Choroid plexus epithelial cell (primary cell): ENCODE measurements around the gene ANKUB1.
A peak's percentile ranks its signal among the peaks of the same experiment; 100 is the strongest.

Experiments
- DNase-seq: peaks from one replicate; pipeline ENCODE4 v3.0.0-alpha.2; 2010; ENCODE audit warnings: low read depth
- H3K4me3 ChIP-seq: 2 replicates; pipeline ENCODE4 v1.5.1; 2011; ENCODE audit warnings: low read depth, mild to moderate bottlenecking, control low read depth, low read length, moderate library complexity
- TF ChIP-seq, protein P1 (sequence below): conservative IDR thresholded peaks from 2 replicates; pipeline ENCODE4 v1.5.1; 2011; ENCODE audit warnings: low read depth, mild to moderate bottlenecking, control low read depth, inconsistent platforms, low read length, moderate library complexity

ANKUB1 gene

GRCh38 chr3:149751551-149751950, 40.8 kb downstream of the ANKUB1 start:
- DNase-seq = no peak
- TF ChIP-seq, protein P1, sequence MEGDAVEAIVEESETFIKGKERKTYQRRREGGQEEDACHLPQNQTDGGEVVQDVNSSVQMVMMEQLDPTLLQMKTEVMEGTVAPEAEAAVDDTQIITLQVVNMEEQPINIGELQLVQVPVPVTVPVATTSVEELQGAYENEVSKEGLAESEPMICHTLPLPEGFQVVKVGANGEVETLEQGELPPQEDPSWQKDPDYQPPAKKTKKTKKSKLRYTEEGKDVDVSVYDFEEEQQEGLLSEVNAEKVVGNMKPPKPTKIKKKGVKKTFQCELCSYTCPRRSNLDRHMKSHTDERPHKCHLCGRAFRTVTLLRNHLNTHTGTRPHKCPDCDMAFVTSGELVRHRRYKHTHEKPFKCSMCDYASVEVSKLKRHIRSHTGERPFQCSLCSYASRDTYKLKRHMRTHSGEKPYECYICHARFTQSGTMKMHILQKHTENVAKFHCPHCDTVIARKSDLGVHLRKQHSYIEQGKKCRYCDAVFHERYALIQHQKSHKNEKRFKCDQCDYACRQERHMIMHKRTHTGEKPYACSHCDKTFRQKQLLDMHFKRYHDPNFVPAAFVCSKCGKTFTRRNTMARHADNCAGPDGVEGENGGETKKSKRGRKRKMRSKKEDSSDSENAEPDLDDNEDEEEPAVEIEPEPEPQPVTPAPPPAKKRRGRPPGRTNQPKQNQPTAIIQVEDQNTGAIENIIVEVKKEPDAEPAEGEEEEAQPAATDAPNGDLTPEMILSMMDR = no peak
- peak overlapping the region; percentile 98 for H3K4me3 ChIP-seq

DNA sequence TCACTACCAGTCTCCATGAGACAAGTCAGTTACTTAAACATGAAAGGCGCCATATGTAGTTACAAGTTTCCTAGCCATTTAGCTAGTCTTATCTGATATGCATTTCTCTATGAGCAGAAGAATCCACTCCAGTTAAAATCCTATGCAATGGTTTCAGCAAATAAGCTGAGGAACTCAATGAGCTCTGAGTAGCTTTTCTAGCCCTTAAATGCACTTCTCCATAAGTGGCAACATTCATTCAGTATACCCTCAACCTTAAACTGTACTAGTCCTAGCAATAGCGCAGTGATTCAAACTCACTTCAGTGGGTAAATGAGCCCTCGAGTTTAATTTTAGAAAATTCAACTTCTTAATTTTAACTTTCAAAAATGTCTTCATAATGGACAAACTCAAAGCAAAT, 47.7 kb downstream of the ANKUB1 start:
- TF ChIP-seq, protein P1 = no peak
- H3K4me3 ChIP-seq = no peak overlapping the region
- DNase-seq = no peak

DNA sequence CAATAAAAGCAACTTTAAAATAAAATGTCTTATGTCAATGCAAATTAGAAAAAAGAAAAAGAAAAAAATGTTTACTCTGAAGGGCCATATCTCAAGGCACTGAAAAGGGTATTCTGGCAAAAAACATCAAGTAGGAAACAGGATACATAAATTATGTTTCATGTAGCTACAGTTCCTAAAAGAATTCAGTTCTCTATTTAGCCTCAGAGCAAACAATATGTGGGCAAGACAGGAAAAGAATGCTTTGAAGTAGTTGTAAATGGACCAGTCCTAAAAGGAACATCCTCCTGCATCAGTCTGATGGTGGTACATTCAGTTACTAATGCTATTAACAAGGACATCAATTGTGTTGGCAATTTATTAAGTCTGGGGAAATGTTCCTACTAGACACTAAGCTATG, 48.2 kb downstream of the ANKUB1 start:
- TF ChIP-seq, protein P1 = no peak
- no peak for DNase-seq

DNA sequence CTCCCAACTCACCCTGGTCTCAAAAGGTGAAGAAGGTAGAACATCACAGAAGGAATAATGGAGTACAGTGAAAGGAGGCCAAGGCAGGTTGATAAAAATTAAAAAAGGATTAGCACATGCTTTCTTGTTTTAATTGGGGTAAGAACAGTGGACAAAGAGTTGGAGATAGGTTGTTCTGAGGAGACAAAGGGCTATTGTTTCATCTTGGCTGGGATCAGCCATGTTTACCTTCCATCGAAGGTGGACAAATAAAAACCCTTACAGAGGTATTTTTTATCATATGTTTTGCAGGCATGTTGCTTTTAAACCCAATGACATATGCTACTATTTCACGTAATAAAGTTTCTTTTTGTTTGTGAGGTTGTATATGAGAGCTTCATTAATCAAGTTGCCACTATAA, 53.0 kb downstream of the ANKUB1 start:
- TF ChIP-seq, protein P1 = no peak
- H3K4me3 ChIP-seq = no peak overlapping the region
- no peak for DNase-seq

More for the DNA sequence above, 48.2 kb downstream of the ANKUB1 start:
- H3K4me3 ChIP-seq = no peak overlapping the region

- no peak for DNase-seq
- H3K4me3 ChIP-seq = no peak overlapping the region
- TF ChIP-seq, protein P1 = no peak
Measured at GRCh38 chr3:149738876-149739275, 53.5 kb downstream of the ANKUB1 start.

- DNase-seq = no peak
- no peak overlapping the region for H3K4me3 ChIP-seq
- TF ChIP-seq, protein P1 = no peak
Measured at GRCh38 chr3:149736953-149737205, 55.5 kb downstream of the ANKUB1 start.

- no peak overlapping the region for H3K4me3 ChIP-seq
- peak; percentile 82 for DNase-seq
- TF ChIP-seq, protein P1 = no peak
Measured at GRCh38 chr3:149736175-149736952, 56.0 kb downstream of the ANKUB1 start.
